ENCODE measurements around the gene URGCP. TPM values are rescaled to one million over a fixed set of nuclear protein-coding genes. Genes with fewer than 3 reads are reported as not detected.

The URGCP gene
- total RNA-seq, 1 experiment from 2014 or later, result 28.0 TPM

DNA sequence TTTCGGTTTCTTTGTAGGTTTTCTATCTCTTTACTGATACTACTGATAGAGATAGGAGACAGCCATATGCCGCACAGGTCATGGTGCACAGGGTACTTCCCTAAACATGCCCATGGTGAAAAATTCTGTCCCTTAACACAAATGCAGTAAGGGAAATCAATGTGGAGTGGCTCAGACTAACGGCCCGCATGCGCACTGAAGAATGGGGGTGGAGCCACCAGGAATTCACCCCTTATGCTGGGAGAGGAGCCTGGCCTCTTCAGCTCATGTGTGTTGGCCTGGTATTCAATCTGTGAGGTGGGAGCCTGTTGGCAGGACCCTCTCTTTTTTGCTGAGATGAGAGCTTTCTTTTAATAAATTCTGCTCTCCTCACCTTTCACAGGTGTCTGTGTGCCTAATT lies 8.4 kb upstream of the URGCP start:
- H3K27ac ChIP-seq (ENCODE audit: low read depth, low read length), result no peak overlapping the region
- H4K20me1 ChIP-seq (ENCODE audit: insufficient read depth), result no peaks in the 10 kb centered on the region
- H3K79me2 ChIP-seq (ENCODE audit: insufficient read depth, low read length), result no peaks in the 10 kb centered on the region
- no peaks in the 10 kb centered on the region for H3K27me3 ChIP-seq (ENCODE audit: insufficient read depth, low read length)
- no peaks in the 10 kb centered on the region for H3K9me2 ChIP-seq (ENCODE audit: insufficient read depth)
- RAD21 ChIA-PET (ENCODE audit: low non-redundant PET in 1 of 2, low total read pairs in 2 of 2, uncharacterized antibody in 2 of 2, unreplicated experiment in 2 of 2), result no interaction called here
- intact Hi-C loops (cut with micrococcal nuclease), result no loop called here
- no peak for TF ChIP-seq POLR2AphosphoS5 (IDR thresholded peaks at IDR 0.05; ENCODE audit: low read depth, low read length)
- no peak for TF ChIP-seq EZH2 (IDR thresholded peaks at IDR 0.05)
- no peak for TF ChIP-seq CBX3 (IDR thresholded peaks at IDR 0.05; ENCODE audit: low read depth)
- TF ChIP-seq FOSL1 (IDR thresholded peaks at IDR 0.05; ENCODE audit: low read depth), result no peak
- TF ChIP-seq, protein P1, sequence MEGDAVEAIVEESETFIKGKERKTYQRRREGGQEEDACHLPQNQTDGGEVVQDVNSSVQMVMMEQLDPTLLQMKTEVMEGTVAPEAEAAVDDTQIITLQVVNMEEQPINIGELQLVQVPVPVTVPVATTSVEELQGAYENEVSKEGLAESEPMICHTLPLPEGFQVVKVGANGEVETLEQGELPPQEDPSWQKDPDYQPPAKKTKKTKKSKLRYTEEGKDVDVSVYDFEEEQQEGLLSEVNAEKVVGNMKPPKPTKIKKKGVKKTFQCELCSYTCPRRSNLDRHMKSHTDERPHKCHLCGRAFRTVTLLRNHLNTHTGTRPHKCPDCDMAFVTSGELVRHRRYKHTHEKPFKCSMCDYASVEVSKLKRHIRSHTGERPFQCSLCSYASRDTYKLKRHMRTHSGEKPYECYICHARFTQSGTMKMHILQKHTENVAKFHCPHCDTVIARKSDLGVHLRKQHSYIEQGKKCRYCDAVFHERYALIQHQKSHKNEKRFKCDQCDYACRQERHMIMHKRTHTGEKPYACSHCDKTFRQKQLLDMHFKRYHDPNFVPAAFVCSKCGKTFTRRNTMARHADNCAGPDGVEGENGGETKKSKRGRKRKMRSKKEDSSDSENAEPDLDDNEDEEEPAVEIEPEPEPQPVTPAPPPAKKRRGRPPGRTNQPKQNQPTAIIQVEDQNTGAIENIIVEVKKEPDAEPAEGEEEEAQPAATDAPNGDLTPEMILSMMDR (IDR thresholded peaks at IDR 0.05 in 2 of 3, conservative IDR thresholded peaks at IDR 0.05 in 1 of 3; ENCODE audit: borderline replicate concordance in 1 of 3, insufficient read depth in 1 of 3, low read depth in 2 of 3, low read length in 2 of 3), result no peak
- TF ChIP-seq, protein P2, sequence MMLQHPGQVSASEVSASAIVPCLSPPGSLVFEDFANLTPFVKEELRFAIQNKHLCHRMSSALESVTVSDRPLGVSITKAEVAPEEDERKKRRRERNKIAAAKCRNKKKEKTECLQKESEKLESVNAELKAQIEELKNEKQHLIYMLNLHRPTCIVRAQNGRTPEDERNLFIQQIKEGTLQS (IDR thresholded peaks at IDR 0.05), result no peak
- no peak for TF ChIP-seq ZNF274 (IDR thresholded peaks at IDR 0.05; ENCODE audit: low read depth, low read length)
- TF ChIP-seq, protein P3, sequence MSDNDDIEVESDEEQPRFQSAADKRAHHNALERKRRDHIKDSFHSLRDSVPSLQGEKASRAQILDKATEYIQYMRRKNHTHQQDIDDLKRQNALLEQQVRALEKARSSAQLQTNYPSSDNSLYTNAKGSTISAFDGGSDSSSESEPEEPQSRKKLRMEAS (IDR thresholded peaks at IDR 0.05), result no peak
- TF ChIP-seq, protein P4, sequence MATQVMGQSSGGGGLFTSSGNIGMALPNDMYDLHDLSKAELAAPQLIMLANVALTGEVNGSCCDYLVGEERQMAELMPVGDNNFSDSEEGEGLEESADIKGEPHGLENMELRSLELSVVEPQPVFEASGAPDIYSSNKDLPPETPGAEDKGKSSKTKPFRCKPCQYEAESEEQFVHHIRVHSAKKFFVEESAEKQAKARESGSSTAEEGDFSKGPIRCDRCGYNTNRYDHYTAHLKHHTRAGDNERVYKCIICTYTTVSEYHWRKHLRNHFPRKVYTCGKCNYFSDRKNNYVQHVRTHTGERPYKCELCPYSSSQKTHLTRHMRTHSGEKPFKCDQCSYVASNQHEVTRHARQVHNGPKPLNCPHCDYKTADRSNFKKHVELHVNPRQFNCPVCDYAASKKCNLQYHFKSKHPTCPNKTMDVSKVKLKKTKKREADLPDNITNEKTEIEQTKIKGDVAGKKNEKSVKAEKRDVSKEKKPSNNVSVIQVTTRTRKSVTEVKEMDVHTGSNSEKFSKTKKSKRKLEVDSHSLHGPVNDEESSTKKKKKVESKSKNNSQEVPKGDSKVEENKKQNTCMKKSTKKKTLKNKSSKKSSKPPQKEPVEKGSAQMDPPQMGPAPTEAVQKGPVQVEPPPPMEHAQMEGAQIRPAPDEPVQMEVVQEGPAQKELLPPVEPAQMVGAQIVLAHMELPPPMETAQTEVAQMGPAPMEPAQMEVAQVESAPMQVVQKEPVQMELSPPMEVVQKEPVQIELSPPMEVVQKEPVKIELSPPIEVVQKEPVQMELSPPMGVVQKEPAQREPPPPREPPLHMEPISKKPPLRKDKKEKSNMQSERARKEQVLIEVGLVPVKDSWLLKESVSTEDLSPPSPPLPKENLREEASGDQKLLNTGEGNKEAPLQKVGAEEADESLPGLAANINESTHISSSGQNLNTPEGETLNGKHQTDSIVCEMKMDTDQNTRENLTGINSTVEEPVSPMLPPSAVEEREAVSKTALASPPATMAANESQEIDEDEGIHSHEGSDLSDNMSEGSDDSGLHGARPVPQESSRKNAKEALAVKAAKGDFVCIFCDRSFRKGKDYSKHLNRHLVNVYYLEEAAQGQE (IDR thresholded peaks at IDR 0.05; ENCODE audit: low read depth), result no peak
- TF ChIP-seq SIN3A (IDR thresholded peaks at IDR 0.05; ENCODE audit: low read depth), result no peak
- no peak for TF ChIP-seq EGR1 (IDR thresholded peaks at IDR 0.05; ENCODE audit: low read depth)
- TF ChIP-seq JUND (IDR thresholded peaks at IDR 0.05), result no peak
- TF ChIP-seq EZH2phosphoT487 (IDR thresholded peaks at IDR 0.05; ENCODE audit: borderline replicate concordance), result no peak
- no peak for TF ChIP-seq RAD21 (IDR thresholded peaks at IDR 0.05; ENCODE audit: low read depth)
- no peak for TF ChIP-seq YY1 (IDR thresholded peaks at IDR 0.05; ENCODE audit: extremely low read depth, insufficient replicate concordance, low read depth, low read length)
- no peak for TF ChIP-seq POLR2A (IDR thresholded peaks at IDR 0.05; ENCODE audit: borderline replicate concordance, extremely low read depth, insufficient read depth, insufficient read length)
- TF ChIP-seq, protein P5, sequence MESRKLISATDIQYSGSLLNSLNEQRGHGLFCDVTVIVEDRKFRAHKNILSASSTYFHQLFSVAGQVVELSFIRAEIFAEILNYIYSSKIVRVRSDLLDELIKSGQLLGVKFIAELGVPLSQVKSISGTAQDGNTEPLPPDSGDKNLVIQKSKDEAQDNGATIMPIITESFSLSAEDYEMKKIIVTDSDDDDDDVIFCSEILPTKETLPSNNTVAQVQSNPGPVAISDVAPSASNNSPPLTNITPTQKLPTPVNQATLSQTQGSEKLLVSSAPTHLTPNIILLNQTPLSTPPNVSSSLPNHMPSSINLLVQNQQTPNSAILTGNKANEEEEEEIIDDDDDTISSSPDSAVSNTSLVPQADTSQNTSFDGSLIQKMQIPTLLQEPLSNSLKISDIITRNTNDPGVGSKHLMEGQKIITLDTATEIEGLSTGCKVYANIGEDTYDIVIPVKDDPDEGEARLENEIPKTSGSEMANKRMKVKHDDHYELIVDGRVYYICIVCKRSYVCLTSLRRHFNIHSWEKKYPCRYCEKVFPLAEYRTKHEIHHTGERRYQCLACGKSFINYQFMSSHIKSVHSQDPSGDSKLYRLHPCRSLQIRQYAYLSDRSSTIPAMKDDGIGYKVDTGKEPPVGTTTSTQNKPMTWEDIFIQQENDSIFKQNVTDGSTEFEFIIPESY (IDR thresholded peaks at IDR 0.05; ENCODE audit: extremely low read depth, insufficient replicate concordance, low read length), result no peak
- no peak for TF ChIP-seq ELF1 (IDR thresholded peaks at IDR 0.05; ENCODE audit: borderline replicate concordance, low read depth)
- TF ChIP-seq CEBPB (IDR thresholded peaks at IDR 0.05; ENCODE audit: low read depth), result no peak
- H3K4me3 ChIP-seq (replicated peaks in 1 of 2; ENCODE audit: low read depth in 1 of 2, low read length in 2 of 2), result no peak overlapping the region
- POLR2A ChIA-PET, result no interaction called here
- no peak for DNase-seq (ENCODE audit: low read depth, low spot score)
- BruUV-seq (replicated peaks), result no TSS peak
- H2AFZ ChIP-seq (ENCODE audit: low read depth, low read length, poor library complexity, severe bottlenecking), result no peak overlapping the region
- no peaks in the 10 kb centered on the region for H3K9me3 ChIP-seq (ENCODE audit: control insufficient read depth in 1 of 2, insufficient read depth in 1 of 2, low read depth in 1 of 2, low read length in 2 of 2)
- H3K36me3 ChIP-seq (ENCODE audit: control insufficient read depth in 1 of 2, insufficient read depth in 2 of 2, low read length in 2 of 2), result no peaks in the 10 kb centered on the region
- H3K4me2 ChIP-seq (ENCODE audit: low read length), result no peak overlapping the region
- H3K4me1 ChIP-seq (ENCODE audit: control insufficient read depth in 1 of 2, insufficient read depth in 2 of 2, low read length in 2 of 2), result no peaks in the 10 kb centered on the region
- CTCF ChIA-PET, result no interaction called here
- ATAC-seq, result no peak
- no peak overlapping the region for H3K9ac ChIP-seq (ENCODE audit: low read length)

Data from HCT116 (cell line).